Epithelial cell of proximal tubule (primary cell): Measurements from ENCODE around the gene KRTAP29-1. TPM values are rescaled to one million over a fixed set of nuclear protein-coding genes. Genes with fewer than 3 reads are reported as not detected.
A peak's percentile ranks its signal among the peaks of the same experiment; 100 is the strongest.

Source experiments
- DNase-seq: peaks from one replicate; pipeline ENCODE4 v3.0.0-alpha.2; 2011; ENCODE audit warnings: low read depth
- H3K4me3 ChIP-seq: 2 replicates; pipeline ENCODE4 v1.5.1; 2011; ENCODE audit warnings: low read depth, mild to moderate bottlenecking, low read length
- total RNA-seq: library from RNA; depleted of rRNA; stranded (reverse); fragments of >200 nt; gene quantifications from 2 replicates; pipeline ENCODE4 v1.2.3, GENCODE V29; 2015
- TF ChIP-seq, protein P1 (sequence below): conservative IDR thresholded peaks from 2 replicates; pipeline ENCODE4 v1.5.1; 2012; ENCODE audit warnings: low read depth, mild to moderate bottlenecking, low read length

The KRTAP29-1 gene
- total RNA-seq, 1 donor from 2014 or later, result not detected

DNA sequence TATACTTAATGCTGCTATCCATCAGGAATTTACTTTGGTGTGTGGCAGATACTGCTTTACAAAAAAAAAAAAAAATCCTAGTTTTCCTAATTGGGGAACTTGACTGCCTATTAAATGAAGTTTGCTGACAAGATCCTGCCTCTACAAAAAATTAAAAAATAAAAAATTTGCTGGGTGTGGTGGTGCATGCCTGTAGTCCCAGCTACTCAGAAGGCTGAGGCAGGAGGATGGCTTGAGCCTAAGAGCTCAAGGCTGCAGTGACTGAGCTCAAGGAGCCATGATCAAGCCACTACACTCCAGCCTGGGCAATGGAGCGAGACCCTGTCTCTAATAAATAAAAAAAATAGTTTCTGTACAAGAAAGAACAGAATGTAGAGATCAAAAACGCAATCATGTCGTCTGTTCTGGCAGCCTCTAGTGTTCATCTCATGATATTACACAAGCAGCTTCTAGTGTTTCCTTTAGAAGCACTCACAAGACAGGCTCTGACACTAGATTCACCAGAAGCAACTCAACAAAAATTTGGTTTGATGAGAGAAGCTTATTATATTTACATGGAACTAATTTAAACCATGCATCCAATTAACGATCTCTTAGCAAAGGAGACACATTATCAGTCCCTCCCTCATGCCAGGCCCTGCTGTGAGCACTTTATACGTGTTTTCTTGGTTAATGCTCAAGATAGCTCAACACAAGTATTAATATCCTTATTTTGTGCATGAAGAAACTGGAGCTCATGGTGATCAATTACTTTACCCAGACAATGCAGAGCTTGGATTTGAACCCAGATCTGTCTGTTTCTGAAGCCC is 19.6 kb upstream of the KRTAP29-1 start:
- DNase-seq, result no peak
- H3K4me3 ChIP-seq, result no peak overlapping the region
- TF ChIP-seq, protein P1, sequence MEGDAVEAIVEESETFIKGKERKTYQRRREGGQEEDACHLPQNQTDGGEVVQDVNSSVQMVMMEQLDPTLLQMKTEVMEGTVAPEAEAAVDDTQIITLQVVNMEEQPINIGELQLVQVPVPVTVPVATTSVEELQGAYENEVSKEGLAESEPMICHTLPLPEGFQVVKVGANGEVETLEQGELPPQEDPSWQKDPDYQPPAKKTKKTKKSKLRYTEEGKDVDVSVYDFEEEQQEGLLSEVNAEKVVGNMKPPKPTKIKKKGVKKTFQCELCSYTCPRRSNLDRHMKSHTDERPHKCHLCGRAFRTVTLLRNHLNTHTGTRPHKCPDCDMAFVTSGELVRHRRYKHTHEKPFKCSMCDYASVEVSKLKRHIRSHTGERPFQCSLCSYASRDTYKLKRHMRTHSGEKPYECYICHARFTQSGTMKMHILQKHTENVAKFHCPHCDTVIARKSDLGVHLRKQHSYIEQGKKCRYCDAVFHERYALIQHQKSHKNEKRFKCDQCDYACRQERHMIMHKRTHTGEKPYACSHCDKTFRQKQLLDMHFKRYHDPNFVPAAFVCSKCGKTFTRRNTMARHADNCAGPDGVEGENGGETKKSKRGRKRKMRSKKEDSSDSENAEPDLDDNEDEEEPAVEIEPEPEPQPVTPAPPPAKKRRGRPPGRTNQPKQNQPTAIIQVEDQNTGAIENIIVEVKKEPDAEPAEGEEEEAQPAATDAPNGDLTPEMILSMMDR, result peak; percentile 89

DNA sequence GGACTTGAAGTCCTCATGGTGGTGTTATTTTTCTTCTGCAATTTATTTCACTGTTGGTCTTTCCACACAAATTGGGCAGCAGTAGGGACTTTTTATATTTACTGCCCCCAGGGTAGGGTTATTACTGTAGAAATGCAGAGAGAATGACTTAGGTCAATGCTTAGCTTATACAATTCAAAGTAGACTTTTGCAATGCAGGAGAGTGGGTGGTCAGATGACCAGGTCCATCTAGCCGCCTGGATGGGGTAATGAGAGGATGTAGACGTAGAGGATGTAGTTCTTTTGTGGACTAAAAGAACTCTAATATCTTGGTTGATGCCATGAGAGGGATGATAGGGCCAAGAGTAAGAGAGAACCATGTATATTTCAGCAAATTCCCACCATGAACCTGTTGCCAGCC is 15.6 kb upstream of the KRTAP29-1 start:
- TF ChIP-seq, protein P1, result no peak
- DNase-seq, result no peak
- H3K4me3 ChIP-seq, result no peak overlapping the region

DNA sequence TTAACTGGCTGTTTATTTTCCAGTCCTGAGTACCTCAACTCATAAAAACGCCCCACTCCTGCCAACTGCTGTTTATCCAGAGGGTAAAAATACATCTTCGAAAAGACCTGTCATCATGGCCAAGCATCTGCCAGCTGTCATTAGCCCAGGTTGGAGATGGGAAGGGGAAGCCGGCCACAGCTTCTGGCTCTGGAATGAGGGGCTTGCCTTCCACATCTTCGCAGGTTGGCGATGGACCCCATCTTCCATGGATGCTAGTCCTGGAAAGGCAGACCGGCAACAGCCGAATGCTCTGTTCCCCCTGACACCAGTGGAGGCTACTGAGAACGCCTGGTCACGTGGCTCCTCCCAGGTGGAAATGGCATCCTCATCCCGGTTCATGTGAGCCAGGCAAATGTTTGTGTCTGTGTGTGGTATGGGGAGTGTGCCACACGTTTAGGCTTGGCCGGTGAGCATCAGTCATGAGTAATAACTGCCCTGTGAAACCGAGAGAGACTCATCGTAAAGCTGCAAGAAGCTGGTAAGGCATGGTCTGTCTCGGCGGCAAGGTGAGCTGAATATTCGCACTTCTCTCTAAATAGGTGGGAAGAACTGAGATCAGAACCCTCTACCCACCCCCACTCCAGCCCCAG is 13.3 kb upstream of the KRTAP29-1 start:
- TF ChIP-seq, protein P1, result no peak
- H3K4me3 ChIP-seq, result no peak overlapping the region
- DNase-seq, result no peak

DNA sequence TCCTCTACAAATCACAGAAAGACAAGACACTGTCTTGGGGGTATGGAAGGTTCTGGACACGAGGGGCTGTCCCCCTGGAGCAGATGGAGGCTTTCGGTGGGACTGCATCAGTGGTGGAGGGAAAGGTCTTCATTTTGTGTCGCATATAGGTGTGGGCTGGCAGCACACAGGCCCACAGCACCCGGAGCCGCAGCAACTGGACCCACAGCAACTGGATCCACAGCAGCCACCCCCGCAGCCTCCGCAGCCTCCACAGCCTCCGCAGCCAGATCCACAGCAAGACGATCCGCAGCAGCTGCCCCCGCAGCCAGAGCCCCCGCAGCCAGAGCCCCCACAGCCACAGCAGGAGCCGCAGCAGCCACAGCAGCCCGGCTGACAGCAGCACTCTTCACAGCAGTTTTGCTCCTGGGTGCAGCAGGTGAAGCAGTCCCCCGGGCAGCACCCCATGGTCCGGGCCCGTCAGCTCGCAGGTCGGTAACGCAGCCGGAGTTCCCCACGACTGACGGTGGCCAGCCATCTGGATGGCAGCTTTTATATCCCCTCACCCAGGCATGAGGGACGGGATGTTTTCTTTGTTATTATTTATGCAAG is 12.6 kb upstream of the KRTAP29-1 start, which contains the start of gene KRTAP17-1:
Gene KRTAP17-1, minus strand, starts transcription at position 507 of the 591 bp plus-strand sequence. Its CDS starts 60 bp downstream, at position 447.
- TF ChIP-seq, protein P1, result no peak

DNA sequence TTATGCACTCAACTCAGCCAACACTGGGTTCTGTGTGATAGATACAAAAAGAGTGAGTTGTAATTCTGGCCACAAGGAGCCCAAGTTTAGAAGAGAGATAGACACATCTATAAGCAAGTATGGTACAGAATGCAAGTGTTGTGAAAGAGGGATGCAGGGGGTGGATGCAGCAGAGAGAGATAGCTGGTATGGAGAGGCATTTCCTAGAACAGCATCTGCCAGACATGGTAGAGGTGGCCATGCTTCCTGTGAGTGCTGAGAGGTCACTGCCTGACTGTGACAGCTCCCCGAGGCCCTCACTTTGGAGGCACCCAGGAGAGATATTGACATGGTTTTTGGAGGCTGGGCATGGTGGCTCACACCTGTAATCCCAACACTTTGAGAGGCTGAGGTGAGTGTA is 8.5 kb upstream of the KRTAP29-1 start:
- DNase-seq, result no peak

More for the DNA sequence above, 12.6 kb upstream of the KRTAP29-1 start, which contains the start of gene KRTAP17-1:
- DNase-seq, result no peak
- H3K4me3 ChIP-seq, result no peak within 1 kb of the TSS

DNA sequence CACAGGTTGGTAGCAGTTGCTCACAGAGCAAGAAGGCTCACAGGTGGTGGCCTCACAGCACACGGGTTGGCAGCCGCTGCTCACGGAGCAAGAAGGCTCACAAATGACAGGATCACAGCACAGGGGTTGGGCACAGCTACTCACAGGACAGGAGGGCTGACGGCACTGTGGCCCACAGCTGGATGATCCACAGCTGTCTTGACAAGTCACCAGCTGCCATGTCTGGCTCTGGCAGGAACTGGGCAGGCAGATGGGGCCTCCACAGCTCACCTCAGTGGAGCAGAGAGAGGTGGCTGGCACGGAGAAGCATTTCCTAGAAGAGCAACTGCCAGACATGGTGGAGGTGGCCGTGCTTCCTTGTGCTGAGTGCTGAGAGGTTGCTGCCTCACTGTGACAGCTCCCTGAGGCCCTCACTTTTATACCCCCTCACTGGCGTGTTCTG is 6.3 kb upstream of the KRTAP29-1 start, which contains the start of gene KRTAP16-1:
Gene KRTAP16-1, minus strand, starts transcription at position 392 of the 442 bp plus-strand sequence. Its CDS starts 56 bp downstream, at position 336.
- no peak for DNase-seq
- TF ChIP-seq, protein P1, result no peak
- no peak within 1 kb of the TSS for H3K4me3 ChIP-seq

More for the DNA sequence above, 8.5 kb upstream of the KRTAP29-1 start:
- no peak overlapping the region for H3K4me3 ChIP-seq
- TF ChIP-seq, protein P1, result no peak
